Measurements from ENCODE around the gene ANKZF1.

ANKZF1 gene

GRCh38 chr2:219268294-219268693, 38.7 kb downstream of the ANKZF1 start:
- FAIRE-seq: no peak
- DNase-seq (ENCODE audit: insufficient read length): no peak
- TF ChIP-seq POLR2A (IDR thresholded peaks at IDR 0.05; ENCODE audit: low read depth, low read length) (no peak), POLR2AphosphoS5 (IDR thresholded peaks at IDR 0.05; ENCODE audit: low read depth, low read length) (no peak), TAF1 (IDR thresholded peaks at IDR 0.05; ENCODE audit: borderline replicate concordance, low read depth, low read length) (no peak)

- no peak for TF ChIP-seq POLR2A (IDR thresholded peaks at IDR 0.05; ENCODE audit: low read depth, low read length)
- no peak for TF ChIP-seq TAF1 (IDR thresholded peaks at IDR 0.05; ENCODE audit: borderline replicate concordance, low read depth, low read length)
- TF ChIP-seq POLR2AphosphoS5 (IDR thresholded peaks at IDR 0.05; ENCODE audit: low read depth, low read length): no peak
- FAIRE-seq (no peak), DNase-seq (ENCODE audit: insufficient read length) (no peak)
These were observed 39.9 kb downstream of the ANKZF1 start for GRCh38 chr2:219269362-219270054.

GRCh38 chr2:219270055-219270372, 40.4 kb downstream of the ANKZF1 start:
- FAIRE-seq: no peak
- no peak for TF ChIP-seq TAF1 (IDR thresholded peaks at IDR 0.05; ENCODE audit: borderline replicate concordance, low read depth, low read length)
- TF ChIP-seq POLR2A (IDR thresholded peaks at IDR 0.05; ENCODE audit: low read depth, low read length): no peak
- no peak for TF ChIP-seq POLR2AphosphoS5 (IDR thresholded peaks at IDR 0.05; ENCODE audit: low read depth, low read length)
- DNase-seq (ENCODE audit: insufficient read length): no peak

- DNase-seq (ENCODE audit: insufficient read length) (no peak), FAIRE-seq (no peak)
- TF ChIP-seq POLR2AphosphoS5 (IDR thresholded peaks at IDR 0.05; ENCODE audit: low read depth, low read length): no peak
These were observed 41.4 kb downstream of the ANKZF1 start for GRCh38 chr2:219271021-219271420.

- FAIRE-seq (no peak), DNase-seq (ENCODE audit: insufficient read length) (no peak)
- TF ChIP-seq TAF1 (IDR thresholded peaks at IDR 0.05; ENCODE audit: borderline replicate concordance, low read depth, low read length) (no peak), POLR2AphosphoS5 (IDR thresholded peaks at IDR 0.05; ENCODE audit: low read depth, low read length) (no peak), POLR2A (IDR thresholded peaks at IDR 0.05; ENCODE audit: low read depth, low read length) (no peak)
These were observed 42.8 kb downstream of the ANKZF1 start for GRCh38 chr2:219272356-219272755.

- DNase-seq (ENCODE audit: insufficient read length) (no peak), FAIRE-seq (no peak)
- TF ChIP-seq TAF1 (IDR thresholded peaks at IDR 0.05; ENCODE audit: borderline replicate concordance, low read depth, low read length) (no peak), POLR2A (IDR thresholded peaks at IDR 0.05; ENCODE audit: low read depth, low read length) (no peak), POLR2AphosphoS5 (IDR thresholded peaks at IDR 0.05; ENCODE audit: low read depth, low read length) (no peak)
These were observed 43.4 kb downstream of the ANKZF1 start for GRCh38 chr2:219272995-219273394.

GRCh38 chr2:219273937-219274336, 44.3 kb downstream of the ANKZF1 start:
- FAIRE-seq (no peak), DNase-seq (ENCODE audit: insufficient read length) (no peak)
- TF ChIP-seq POLR2AphosphoS5 (IDR thresholded peaks at IDR 0.05; ENCODE audit: low read depth, low read length) (no peak), POLR2A (IDR thresholded peaks at IDR 0.05; ENCODE audit: low read depth, low read length) (no peak), TAF1 (IDR thresholded peaks at IDR 0.05; ENCODE audit: borderline replicate concordance, low read depth, low read length) (no peak)

GRCh38 chr2:219274361-219274921, 44.8 kb downstream of the ANKZF1 start:
- FAIRE-seq (no peak), DNase-seq (ENCODE audit: insufficient read length) (no peak)
- TF ChIP-seq POLR2A (IDR thresholded peaks at IDR 0.05; ENCODE audit: low read depth, low read length): no peak
- no peak for TF ChIP-seq POLR2AphosphoS5 (IDR thresholded peaks at IDR 0.05; ENCODE audit: low read depth, low read length)
- no peak for TF ChIP-seq TAF1 (IDR thresholded peaks at IDR 0.05; ENCODE audit: borderline replicate concordance, low read depth, low read length)

- DNase-seq (ENCODE audit: insufficient read length) (no peak), FAIRE-seq (no peak)
- TF ChIP-seq POLR2A (IDR thresholded peaks at IDR 0.05; ENCODE audit: low read depth, low read length) (0 out of 2 replicates have a peak, but pooled peaks have one; percentile 32), POLR2AphosphoS5 (IDR thresholded peaks at IDR 0.05; ENCODE audit: low read depth, low read length) (no peak), TAF1 (IDR thresholded peaks at IDR 0.05; ENCODE audit: borderline replicate concordance, low read depth, low read length) (no peak)
These were observed 48.4 kb downstream of the ANKZF1 start for GRCh38 chr2:219277703-219278654.

- DNase-seq (ENCODE audit: insufficient read length) (no peak), FAIRE-seq (no peak)
- TF ChIP-seq POLR2AphosphoS5 (IDR thresholded peaks at IDR 0.05; ENCODE audit: low read depth, low read length) (no peak), TAF1 (IDR thresholded peaks at IDR 0.05; ENCODE audit: borderline replicate concordance, low read depth, low read length) (no peak), POLR2A (IDR thresholded peaks at IDR 0.05; ENCODE audit: low read depth, low read length) (no peak)
These were observed 49.1 kb downstream of the ANKZF1 start for GRCh38 chr2:219278655-219279150.

GRCh38 chr2:219279151-219279915, 49.7 kb downstream of the ANKZF1 start, which contains the start of gene DNAJB2:
DNAJB2 (plus strand) TSS chr2:219279366; CDS start chr2:219279834, 468 bp downstream.
- DNase-seq (ENCODE audit: insufficient read length) (peak; percentile 99), FAIRE-seq (peak; percentile 99)
- peak; percentile 58 for TF ChIP-seq TAF1 (IDR thresholded peaks at IDR 0.05; ENCODE audit: borderline replicate concordance, low read depth, low read length)
- TF ChIP-seq POLR2A (IDR thresholded peaks at IDR 0.05; ENCODE audit: low read depth, low read length): peak; percentile 79
- 0 out of 2 replicates have a peak, but pooled peaks have one; percentile 45 for TF ChIP-seq POLR2AphosphoS5 (IDR thresholded peaks at IDR 0.05; ENCODE audit: low read depth, low read length)

Measured in GM12892 (cell line).